RWPE2 (cell line): ENCODE data around the gene EXOC3L1.

Experiments used
- ATAC-seq: fragments of 200-7000 bp; cut with Tn5 transposase; 3 replicates; pipeline ENCODE4 v1.9.1; 2021; ENCODE audit warnings: low read depth
- DNase-seq: peaks from one replicate; pipeline ENCODE4 v3.0.0-alpha.2; 2020; ENCODE audit warnings: low spot score
- H3K27ac ChIP-seq: fragments of 450-650 bp; 2 replicates; pipeline ENCODE4 v1.5.1; 2017; ENCODE audit warnings: mild to moderate bottlenecking; ENCODE audit not compliant: poor library complexity, severe bottlenecking
- H3K27me3 ChIP-seq: fragments of 250-450 bp; sonication (Bioruptor Pico); 2 replicates; pipeline ENCODE4 v1.5.1; 2021; ENCODE audit warnings: mild to moderate bottlenecking, moderate library complexity; ENCODE audit not compliant: insufficient read depth, poor library complexity, severe bottlenecking
- H3K36me3 ChIP-seq: fragments of 250-450 bp; sonication (Bioruptor Pico); 2 replicates; pipeline ENCODE4 v1.5.1; 2020; ENCODE audit warnings: low read depth, mild to moderate bottlenecking, moderate library complexity
- H3K4me1 ChIP-seq: fragments of 250-450 bp; sonication (Bioruptor Pico); 2 replicates; pipeline ENCODE4 v1.5.1; 2021; ENCODE audit warnings: mild to moderate bottlenecking, moderate library complexity; ENCODE audit not compliant: insufficient read depth, poor library complexity, severe bottlenecking
- H3K4me3 ChIP-seq: fragments of 250-450 bp; sonication (Bioruptor Pico); 2 replicates; pipeline ENCODE4 v1.5.1; 2021; ENCODE audit warnings: mild to moderate bottlenecking, moderate library complexity; ENCODE audit not compliant: severe bottlenecking
- H3K9me3 ChIP-seq: fragments of 250-450 bp; sonication (Bioruptor Pico); 2 replicates; pipeline ENCODE4 v1.5.1; 2021; ENCODE audit warnings: mild to moderate bottlenecking, moderate library complexity; ENCODE audit not compliant: severe bottlenecking
- TF ChIP-seq, protein P1 (sequence below): fragments of 450-650 bp; IDR thresholded peaks from one replicate; pipeline ENCODE4 v1.5.1; 2017; ENCODE audit warnings: mild to moderate bottlenecking, moderate library complexity; ENCODE audit not compliant: poor library complexity, severe bottlenecking

EXOC3L1 gene

DNA sequence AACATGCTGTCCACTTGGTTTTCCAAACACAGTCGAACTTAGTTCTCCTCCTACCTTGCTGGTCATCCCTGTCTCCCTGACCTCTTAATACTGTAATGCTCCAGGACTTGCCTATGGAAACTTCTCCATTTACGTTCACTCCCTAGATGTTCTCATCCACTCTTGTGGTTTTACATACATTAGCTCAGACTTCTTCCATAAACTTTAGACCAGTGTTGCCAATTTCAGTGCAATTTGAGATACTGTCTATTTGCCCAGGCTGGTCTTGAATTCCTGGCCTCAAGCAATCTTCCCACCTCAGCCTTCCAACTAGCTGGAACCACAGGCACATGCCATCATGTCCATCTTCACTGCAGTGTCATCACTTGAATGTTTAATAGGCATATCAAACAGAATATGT lies 7.6 kb downstream of the EXOC3L1 start:
- no peak overlapping the region for H3K4me3 ChIP-seq
- H3K27me3 ChIP-seq, result no peaks in the 10 kb centered on the region
- no peaks in the 10 kb centered on the region for H3K36me3 ChIP-seq
- DNase-seq, result no peak
- no peaks in the 10 kb centered on the region for H3K9me3 ChIP-seq
- H3K4me1 ChIP-seq, result peaks cover 5% of the 10 kb centered on the region
- peak overlapping the region; percentile 66 for H3K27ac ChIP-seq
- TF ChIP-seq, protein P1, sequence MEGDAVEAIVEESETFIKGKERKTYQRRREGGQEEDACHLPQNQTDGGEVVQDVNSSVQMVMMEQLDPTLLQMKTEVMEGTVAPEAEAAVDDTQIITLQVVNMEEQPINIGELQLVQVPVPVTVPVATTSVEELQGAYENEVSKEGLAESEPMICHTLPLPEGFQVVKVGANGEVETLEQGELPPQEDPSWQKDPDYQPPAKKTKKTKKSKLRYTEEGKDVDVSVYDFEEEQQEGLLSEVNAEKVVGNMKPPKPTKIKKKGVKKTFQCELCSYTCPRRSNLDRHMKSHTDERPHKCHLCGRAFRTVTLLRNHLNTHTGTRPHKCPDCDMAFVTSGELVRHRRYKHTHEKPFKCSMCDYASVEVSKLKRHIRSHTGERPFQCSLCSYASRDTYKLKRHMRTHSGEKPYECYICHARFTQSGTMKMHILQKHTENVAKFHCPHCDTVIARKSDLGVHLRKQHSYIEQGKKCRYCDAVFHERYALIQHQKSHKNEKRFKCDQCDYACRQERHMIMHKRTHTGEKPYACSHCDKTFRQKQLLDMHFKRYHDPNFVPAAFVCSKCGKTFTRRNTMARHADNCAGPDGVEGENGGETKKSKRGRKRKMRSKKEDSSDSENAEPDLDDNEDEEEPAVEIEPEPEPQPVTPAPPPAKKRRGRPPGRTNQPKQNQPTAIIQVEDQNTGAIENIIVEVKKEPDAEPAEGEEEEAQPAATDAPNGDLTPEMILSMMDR, result no peak
- ATAC-seq, result no peak

DNA sequence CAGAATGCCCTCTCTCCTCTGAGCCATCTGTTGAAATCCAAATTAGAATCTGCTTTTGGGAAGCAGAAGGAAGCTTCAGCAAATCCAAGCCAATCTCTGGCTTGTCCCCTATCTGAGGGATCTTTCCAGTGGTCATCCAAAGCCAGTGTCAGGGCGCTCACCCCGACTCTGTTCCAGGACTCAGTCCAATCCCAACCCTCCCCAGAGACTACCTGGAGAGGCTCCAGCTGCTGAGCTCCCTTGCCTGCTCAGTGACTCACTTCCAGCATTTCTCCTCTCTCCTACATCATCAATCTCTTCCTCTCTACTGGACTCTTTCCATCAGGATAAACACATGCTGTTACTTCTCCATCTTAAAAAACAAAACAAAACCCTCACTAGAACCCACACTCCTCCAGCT lies 8.6 kb downstream of the EXOC3L1 start:
- peaks cover 5% of the 10 kb centered on the region for H3K4me1 ChIP-seq
- DNase-seq (no peak), ATAC-seq (no peak)
- no peaks in the 10 kb centered on the region for H3K36me3 ChIP-seq
- H3K27ac ChIP-seq, result peak overlapping the region; percentile 66
- no peaks in the 10 kb centered on the region for H3K27me3 ChIP-seq
- no peaks in the 10 kb centered on the region for H3K9me3 ChIP-seq
- TF ChIP-seq, protein P1, result no peak
- no peak overlapping the region for H3K4me3 ChIP-seq

DNA sequence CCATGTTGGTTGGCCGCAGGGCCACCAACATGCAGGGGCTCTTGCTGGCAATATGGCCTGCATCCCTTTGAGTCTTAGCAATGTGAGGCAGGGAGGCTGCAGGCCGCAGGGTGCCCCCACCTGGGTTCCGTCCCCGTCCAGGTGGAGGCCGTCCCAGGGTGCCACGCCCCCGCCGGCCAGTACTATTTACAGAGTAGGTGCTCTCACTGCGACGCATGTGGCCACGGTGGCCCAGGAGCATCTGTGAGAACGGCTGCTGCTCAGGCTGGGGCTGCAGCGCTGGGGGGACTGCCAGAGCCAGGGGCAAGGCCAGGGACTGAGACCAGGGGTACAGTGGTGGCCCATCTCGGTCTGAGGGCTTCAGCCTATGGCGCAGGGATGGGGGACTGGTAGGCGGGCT lies 9.8 kb downstream of the EXOC3L1 start:
- Histone ChIP-seq H3K27me3 (no peaks in the 10 kb centered on the region), H3K36me3 (peaks cover 6% of the 10 kb centered on the region), H3K4me3 (no peak overlapping the region), H3K27ac (no peak overlapping the region), H3K9me3 (no peaks in the 10 kb centered on the region), H3K4me1 (peaks cover 5% of the 10 kb centered on the region)
- no peak for DNase-seq
- ATAC-seq, result no peak
- TF ChIP-seq, protein P1, result no peak

DNA sequence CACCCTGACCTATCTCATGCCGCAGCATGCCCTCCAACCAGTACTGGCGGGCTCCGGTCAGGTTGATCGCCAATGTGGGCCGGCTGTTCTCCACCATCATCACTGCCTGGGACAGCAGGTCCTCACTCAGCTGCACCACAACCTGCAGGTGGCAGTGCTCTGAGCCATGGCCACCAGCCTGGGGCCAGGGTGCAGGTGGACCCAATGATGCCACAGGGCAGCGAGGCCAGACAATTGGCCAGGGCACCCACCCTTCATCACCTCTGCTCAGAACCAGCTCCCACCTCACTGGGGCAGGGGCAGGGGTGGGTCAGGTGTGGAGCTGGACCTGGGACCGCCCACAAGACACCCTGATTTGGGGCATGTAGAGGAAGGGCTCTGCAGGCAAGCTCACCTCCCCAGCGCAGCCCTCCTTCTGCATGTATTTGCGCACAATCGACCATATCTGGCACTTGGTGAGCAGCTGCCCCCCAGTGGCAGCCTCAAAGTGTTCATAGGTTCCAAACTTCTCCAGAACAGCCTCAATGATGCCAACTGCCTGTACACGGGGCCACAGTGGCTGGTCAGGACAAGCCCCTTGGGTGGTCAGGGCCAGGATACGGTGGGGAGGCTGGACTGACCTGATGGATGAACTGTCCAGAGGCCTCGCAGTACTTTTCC lies 10.4 kb downstream of the EXOC3L1 start:
- H3K4me3 ChIP-seq, result no peak overlapping the region
- H3K27me3 ChIP-seq, result no peaks in the 10 kb centered on the region
- no peaks in the 10 kb centered on the region for H3K9me3 ChIP-seq
- peak overlapping the region; percentile 65 for H3K27ac ChIP-seq
- ATAC-seq (no peak), DNase-seq (no peak)
- TF ChIP-seq, protein P1, result peak; percentile 26
- peaks cover 8% of the 10 kb centered on the region for H3K4me1 ChIP-seq
- H3K36me3 ChIP-seq, result peaks cover 9% of the 10 kb centered on the region

DNA sequence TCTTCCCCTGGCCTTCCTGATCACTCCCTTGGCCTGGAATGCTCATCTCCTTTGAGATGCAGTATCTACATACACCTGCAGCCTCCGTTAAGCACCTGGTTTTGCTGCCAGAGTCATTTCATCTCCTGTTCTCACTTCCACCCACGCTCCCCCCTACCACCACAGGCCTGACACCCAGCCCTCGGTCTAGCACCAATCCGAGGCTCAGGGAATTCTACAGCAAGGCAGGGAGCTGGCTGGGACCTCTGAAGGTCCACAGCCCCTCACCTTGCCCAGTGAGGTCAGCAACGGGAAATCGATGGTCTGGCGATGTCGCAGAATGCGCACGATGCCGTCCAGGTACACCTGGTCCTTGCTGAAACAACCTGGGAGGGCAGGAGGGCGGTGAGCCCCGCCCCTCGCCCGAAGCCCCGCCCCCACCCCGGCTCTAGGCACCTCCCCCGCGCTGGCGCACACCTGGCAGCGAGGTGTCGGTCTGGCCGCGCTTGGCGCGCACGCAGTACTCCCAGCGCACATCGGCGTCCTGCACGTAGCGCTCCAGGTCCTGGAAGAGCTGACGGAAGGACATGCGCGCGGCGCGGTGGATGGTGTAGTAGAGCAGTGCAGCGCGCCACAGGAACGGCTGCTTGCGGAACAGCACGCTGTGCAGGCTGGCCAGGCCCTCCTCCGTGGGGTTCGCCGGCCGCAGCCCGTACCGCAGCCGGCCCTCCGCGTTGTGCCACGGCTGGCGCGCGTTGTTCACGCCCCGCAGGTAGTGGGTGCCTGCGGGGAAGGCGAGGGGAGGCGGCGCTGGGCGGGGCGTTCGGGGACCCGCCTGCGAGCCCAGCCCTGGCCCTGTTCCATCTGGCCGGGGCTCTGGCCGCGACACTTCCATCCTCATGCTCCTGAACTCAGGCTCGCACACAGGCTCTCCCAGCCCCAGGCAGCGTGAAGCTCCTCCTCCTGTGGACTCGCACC lies 11.9 kb downstream of the EXOC3L1 start:
- ATAC-seq (peak; percentile 76), DNase-seq (peak; percentile 99)
- peak overlapping the region; percentile 65 for H3K27ac ChIP-seq
- H3K27me3 ChIP-seq, result no peaks in the 10 kb centered on the region
- TF ChIP-seq, protein P1, result no peak
- peaks cover 14% of the 10 kb centered on the region for H3K4me1 ChIP-seq
- peak overlapping the region; percentile 36 for H3K4me3 ChIP-seq
- H3K36me3 ChIP-seq, result peaks cover 9% of the 10 kb centered on the region
- no peaks in the 10 kb centered on the region for H3K9me3 ChIP-seq
